DMS114 treated with DMSO at 0.1 percent for 48 hours (cell line): ENCODE measurements around the gene SNRK.

Experiments used
- DNase-seq: peaks from one replicate; lab custom pipeline; 2025; ENCODE audit not compliant: unreplicated experiment; lab: John Stamatoyannopoulos, UW

SNRK gene

DNA sequence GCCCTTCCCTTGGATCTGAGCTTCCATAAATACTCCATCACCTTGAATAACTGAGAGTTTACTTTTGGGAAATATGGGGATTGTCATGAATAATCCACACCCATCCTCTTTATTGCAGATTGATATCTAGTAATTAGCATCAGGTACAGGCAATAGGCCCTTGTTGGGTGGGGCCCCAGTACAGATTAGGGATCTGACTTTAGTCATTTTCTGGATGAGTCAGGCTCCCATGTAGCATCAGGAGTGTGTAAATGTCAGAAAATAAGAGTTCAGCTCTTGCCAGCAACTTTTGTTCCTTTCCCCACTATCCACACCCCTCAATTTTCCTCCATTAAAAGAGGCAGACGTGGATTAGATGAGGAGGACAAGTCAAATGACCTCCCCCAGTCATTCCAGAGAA lies 17.7 kb upstream of the SNRK start:
- DNase-seq, result no peak

DNA sequence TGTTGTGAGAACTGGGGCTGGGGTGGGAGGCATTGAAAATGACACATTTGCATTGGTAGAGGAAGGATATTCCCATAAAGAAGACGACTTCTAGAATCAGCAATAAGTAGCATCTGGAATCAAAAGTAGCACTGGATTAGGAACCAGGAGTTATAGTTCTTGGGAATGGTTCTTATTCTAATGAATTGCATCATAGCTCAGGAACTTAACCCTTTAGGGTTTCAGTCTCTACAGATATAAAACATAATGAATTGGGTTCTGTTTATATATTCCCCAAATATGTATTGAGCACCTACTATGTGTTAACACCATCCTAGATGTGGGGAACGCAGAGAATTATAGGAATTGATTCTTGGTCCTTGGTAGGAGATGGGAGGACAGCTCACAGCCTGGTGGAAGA lies 16.3 kb upstream of the SNRK start:
- DNase-seq, result no peak

- no peak for DNase-seq
These were observed 12.9 kb upstream of the SNRK start for GRCh38 chr3:43273416-43273815.

DNA sequence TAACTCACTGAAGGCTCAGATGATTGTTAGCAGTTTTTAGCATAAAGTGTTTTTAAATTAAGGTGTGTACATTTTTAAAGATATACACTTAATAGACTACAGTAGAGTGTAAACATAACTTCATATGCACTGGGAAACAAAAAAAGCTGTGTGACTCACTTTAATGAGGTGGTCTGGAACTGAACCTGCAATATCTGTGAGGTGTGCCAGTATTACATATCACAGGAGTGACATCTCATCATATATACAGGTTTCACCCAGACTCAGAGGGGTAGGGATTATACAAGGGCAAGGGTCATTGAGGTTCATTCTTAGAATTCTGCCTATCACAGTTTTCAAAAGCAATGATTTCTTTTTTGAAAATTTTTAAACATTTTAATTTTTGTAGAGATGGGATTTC lies 7.3 kb upstream of the SNRK start:
- DNase-seq, result no peak

DNA sequence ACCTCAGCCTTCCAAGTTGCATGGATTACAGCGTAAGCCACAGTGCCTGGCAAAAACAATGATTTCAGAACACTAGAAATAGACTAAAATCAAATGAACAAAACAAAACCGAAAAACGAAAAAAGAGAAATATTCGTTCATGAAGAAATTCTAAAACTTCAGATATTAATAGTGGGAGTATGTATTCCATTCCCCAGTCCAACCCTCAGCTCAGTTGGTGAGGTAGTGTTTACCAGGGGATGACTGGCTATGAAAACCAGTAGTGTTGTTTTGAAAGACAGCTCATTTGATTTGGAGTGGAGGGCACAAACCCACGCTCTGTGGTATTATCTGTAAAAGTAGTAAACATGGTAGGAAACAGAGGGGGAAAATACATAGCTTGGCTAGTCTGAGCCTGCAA lies 6.8 kb upstream of the SNRK start:
- DNase-seq, result no peak

- DNase-seq, result no peak
These were observed 5.3 kb upstream of the SNRK start for GRCh38 chr3:43281020-43281419.

DNA sequence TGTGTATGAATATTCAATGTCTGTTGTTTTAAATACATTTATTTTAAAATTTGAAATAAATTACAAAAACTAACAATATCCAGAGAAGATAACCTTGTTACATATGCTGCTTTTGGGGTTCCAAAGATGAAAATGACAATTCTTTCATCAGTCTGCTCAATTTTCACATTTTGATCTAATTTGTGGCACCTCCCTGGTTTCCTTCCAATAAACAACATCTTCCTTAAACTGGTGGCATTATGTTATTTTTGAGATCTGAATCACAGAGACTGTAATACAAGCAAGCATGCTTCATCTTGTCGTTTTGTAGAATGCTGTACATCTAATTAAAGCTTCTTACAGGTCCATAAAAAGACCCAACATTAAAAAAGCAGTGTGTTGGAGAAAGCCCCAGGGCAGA lies 2.2 kb upstream of the SNRK start:
- no peak for DNase-seq

DNA sequence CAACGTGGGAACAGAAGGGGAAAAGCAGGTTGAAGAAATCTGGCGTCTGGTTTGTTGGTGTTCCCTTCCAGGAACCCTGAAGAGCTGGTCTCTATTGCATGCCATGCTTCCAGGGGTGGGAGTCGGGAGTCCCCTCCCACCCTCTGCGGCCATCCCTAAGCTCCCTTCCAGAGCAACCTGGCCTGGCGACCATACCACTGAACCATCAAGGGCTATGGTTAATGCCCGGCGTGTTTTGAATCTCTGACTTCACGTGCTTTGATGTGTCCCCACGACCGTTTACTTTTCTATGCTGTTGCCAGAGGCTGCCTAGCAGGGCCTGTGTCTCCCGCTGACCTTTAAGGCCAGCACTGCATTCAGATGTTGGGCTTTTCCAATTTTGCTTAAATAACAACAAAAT lies 696 bp upstream of the SNRK start:
- DNase-seq, result no peak

- DNase-seq, result no peak
These were observed 630 bp downstream of the SNRK start for GRCh38 chr3:43286841-43287499.

DNA sequence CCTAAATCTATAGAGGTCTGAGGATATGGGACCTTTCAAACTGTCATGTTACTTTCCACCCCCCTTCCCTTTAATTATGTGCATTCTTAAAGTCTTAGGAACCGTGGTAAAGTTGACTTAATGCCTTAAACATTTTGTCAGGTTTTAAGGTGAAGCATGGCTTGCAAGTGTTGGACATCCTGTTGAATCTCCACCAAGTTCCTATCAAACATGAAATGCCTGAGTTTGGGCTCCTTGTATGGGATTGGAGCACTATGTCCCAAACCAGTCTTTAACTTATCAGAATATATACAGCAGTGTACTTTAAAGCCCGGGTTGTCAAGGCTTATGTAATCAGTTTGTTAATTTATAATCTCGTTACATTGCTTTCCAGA lies 1.1 kb downstream of the SNRK start:
- no peak for DNase-seq

DNA sequence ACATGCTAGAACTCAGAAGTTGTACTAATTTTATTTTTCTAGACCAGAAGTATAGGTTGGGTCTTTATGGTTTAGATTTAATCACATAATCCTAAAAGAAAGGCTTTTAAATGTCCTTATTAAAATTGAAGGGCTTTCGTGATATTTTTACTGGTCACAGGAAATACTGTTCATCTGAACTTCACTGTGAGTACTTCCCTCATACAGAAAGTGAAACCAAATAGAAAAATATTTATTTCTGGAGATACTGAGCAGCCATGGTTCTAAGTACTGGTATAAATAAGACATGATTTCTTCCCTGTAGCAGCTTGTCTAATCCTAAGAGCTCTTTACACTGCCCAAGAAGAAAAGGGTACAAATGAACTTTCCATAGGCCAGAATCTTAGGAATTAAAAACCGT lies 2.0 kb downstream of the SNRK start:
- DNase-seq, result no peak

DNA sequence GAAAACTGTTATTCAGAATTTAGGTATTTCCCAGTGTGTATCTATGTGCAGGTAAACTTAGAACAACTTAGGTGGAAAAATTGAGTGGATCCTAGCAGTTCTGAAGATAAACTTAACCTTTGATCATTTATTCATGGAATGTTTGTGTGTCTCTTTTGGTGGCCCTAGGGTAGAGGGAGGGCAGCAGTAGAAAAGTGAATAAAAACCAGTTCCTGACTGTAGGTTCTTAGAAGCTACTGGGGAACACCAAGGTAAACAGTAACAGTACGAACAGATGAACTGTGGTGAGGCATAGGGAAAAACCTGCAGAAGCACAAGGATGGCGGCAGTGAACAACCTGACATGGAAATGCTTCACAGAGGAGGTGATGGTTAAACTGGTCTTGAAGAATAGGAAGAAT lies 2.5 kb downstream of the SNRK start:
- DNase-seq, result no peak

DNA sequence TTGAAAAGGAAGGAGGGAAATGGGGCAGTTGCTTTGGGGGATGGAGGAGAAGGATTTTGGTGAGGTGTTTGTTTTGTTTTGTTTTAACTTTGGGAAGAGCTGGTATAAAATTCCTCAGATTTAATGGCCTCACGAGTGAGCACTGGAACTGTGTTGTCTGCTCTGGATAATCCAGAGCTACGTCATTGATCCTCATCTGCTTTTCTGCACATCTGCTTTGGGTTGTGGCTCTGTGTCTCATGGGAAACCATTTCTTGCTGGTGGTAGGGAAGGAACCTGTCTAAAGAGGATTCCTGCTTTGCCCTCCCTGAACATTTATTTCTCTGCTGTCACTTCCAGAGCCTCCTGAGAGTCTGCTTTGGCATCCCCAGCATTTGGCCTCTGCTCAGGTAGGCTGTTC lies 3.1 kb downstream of the SNRK start:
- DNase-seq, result no peak

DNA sequence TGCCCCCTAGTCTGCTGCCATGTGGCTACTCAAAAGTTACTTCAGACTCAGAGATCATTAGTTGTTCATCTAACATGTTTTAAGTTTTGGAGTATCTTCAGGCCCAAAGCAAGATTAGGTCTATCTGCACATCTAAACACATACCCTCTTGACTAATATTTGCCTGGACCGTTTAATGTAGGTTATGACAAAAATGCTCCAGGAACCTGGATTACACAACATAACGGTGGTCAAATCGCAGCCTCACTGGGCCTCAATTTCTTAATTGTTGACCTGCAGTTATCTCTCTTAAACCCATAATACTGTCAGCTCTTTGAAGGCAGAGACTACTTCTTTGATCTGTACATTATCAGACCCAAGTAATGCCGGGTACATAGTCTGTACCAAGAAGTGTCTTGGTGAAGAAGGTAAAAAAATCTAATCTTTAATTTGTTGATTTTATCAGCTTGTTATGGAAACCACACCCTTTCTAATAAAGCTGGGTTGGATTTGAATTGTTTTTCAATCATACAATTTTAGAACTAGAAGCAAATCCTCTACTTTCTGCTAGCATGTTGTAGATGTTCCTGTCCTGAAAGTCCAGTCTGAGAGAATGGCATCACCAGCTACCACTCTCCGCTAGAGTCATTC lies 3.6 kb downstream of the SNRK start:
- DNase-seq, result no peak

- DNase-seq, result no peak
These were observed 4.6 kb downstream of the SNRK start for GRCh38 chr3:43290956-43291355.

DNA sequence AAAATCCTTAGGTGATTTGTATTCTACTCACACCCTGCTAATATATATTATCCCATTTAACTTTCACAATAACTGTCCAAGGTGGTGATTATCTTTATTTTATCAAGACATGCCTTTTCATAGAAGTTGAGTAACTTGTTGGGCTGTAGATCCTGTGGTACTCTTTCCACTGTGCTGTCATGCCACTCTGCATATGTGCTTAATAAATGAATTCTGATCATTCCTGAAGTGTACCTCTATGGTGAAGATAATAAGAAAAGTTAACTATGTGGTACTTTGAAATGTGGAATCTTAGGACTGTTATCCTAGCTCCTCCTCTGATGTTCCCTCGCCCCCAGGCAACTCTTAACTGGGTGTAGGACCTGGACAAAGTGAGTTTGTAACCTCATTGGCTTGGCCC lies 5.2 kb downstream of the SNRK start:
- no peak for DNase-seq

- DNase-seq, result no peak
These were observed 8.6 kb downstream of the SNRK start for GRCh38 chr3:43294975-43295374.

DNA sequence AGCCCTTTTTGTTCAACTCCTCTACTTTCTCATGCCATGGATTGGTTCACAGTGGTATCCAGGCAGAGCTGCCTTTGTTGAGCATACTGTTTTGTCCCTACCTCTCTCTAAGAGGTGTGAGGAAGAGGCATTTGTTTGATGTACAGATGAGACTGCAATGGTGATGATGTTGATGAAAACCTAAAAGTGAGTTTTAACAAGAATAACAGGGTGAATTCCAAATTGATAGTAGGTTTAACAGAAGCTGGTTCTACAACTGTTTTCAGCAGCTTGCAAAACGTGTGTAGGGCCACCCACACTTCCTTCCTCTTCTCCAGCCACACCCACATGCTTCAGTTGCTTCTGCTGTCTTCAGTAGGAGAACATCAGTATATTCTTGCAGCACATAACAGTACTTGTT lies 10.2 kb downstream of the SNRK start:
- no peak for DNase-seq

GRCh38 chr3:43298292-43298691 lies 12.0 kb downstream of the SNRK start:
- no peak for DNase-seq

DNA sequence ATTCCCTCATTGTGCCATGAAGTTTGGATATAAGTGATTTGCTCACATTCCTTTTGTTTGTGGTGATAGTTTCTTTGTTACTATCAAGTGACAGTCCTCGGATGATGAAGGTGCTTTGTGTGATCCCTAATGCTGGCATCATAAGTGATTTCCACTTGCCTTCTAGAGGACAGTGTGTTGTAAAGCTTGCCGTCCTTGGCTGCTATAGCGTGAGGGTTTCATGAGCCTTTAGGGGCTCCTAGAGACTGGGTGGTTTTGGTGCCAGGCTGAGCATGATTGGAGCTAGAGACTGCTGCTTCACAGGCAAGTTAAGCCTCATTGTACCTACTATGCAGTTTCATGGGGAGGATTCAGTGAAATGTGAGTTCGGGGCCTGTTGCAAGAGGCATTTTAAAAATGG lies 12.4 kb downstream of the SNRK start:
- DNase-seq, result no peak

- no peak for DNase-seq
These were observed 16.0 kb downstream of the SNRK start for GRCh38 chr3:43302116-43302880.

DNA sequence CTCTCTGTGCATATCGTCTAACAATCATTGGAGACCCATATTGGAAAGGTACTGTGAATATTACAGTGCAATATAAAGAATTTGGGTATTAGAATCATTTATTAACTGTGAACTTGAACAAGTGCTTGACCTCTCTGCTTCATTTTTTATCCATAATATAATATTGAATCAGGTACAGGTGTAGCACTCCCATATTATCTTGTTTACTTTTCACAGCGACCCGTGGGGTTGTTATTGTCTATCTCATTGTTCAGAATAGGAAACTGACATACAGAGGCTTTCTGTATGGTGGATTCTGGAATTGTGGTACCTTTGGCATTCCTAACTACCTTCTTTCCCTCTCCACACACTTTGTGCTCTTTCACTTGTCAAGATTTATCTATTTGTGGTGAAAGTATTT lies 17.8 kb downstream of the SNRK start:
- no peak for DNase-seq

DNA sequence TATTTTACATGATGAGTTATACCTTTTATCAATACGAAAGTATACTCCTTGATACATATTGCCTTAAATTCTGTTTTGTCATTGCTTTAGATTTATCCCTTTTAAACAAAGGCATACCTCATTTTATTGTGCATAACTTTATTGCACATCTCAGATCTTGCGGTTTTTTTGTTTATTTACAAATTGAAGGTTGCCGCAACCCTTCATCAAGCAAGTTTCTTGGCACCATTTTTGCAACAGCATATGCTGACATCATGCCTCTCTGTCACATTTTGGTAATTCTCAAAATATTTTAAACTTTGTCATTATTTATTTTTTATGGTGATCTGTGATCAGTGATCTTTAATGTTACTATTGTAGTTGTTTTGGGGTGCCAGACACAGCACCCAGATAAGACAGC lies 20.9 kb downstream of the SNRK start:
- no peak for DNase-seq
